ENCODE measurements around the gene NUDT5. TPM values are rescaled to one million over a fixed set of nuclear protein-coding genes. Genes with fewer than 3 reads are reported as not detected.

The NUDT5 gene
- polyA plus RNA-seq, 3 donors from 2014 or later, result 58.3 to 69.4 (median 59.6) TPM

DNA sequence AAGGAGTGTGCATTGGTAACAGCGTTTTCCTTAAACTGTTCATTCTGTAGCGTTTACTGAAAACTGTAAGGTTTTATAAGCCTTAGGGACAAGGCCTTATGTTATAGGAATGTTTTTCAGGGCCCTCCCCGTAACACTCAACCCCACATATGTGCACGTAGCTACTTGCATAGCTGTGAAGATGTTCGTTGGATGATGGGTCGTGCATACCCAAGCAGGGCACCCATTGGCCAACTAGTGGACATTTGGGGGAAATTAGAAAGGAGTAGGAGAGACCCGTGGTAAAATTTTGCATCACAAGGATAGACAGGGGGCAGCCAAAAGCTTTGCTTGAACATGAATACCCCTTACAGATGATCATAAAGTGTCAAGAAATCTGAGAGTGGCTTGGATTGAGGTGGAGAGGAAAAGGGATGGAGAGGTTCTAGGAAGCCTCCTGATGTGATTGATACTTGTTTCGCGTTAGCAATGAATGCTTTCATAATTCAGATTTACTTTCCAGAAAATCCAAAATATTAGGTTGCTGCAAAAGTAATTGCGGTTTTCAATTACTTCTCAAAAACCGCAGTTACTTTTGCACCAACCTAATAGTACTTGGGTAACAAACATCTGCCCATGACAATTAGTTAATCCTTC, 65.3 kb downstream of the NUDT5 start:
- Mint-ChIP-seq H3K9me3 (no peaks in the 10 kb centered on the region), H3K27me3 (ENCODE audit: low read depth in 3 of 3) (peaks cover 0 to 10% (median 7%) of the 10 kb centered on the region in 3 donors), H3K4me3 (peak overlapping the region; percentile 86 to 92 (median 91)), H3K4me1 (peaks cover 16 to 21% of the 10 kb centered on the region in 2 donors), H3K27ac (peak overlapping the region; percentile 16 to 91 (median 84)), H3K36me3 (peaks cover 0 to 4% (median 0%) of the 10 kb centered on the region in 3 donors)
- peak; percentile 40 to 50 (median 48) for DNase-seq

DNA sequence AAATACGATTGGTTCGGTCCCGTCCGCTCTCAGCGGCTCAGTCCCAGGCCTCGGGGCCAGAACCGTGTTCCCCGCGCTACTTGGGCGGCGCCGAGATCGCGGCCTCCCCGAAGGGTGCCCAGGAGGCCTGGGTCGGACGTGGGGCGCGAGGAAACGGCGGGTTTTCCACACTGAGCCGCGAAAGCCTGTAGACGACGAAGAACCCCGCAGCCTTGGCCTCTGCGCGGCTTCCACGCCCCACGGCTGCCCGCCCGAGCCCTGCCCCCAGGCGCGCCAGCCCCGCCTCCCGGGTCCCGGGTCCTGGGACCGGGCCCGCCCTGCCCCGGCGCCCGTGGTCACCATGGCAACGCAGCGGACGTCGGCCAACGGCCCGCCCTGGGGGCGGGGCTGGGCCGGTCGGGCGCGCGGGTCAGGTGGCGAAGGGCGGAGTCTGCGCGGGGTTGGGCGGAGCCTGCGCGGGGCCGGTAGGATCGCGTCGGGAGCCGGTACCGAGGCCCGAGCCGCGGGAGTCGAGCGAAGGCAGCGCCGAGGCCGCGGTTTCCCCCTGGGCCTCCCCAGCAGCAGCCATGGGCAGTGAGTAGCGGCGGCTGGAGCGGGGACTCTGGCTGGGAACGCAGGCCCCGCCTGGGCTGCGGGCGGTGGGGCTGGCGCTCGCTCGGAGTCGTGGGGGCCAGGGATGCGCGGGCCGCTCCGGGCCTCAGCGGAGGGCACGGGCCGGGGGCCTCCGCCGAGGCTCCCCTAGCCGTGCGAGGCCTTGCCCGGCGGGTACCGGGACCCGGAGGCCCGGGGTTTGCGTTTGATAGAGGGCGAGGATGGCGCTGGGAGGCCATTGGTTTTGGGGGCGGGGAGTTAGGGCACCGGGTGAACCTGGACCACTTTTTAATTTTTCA, 66.2 kb downstream of the NUDT5 start, which contains the start of gene SEC61A2:
SEC61A2 (plus strand) TSS at position 456 of the 890 bp plus-strand sequence; CDS start at position 567, 111 bp downstream.
- H3K4me1 Mint-ChIP-seq, result peaks cover 16 to 21% of the 10 kb centered on the region in 2 donors
- H3K36me3 Mint-ChIP-seq, result peaks cover 0 to 4% (median 0%) of the 10 kb centered on the region in 3 donors
- DNase-seq, result peak; percentile 97 to 98 (median 98)
- H3K27ac Mint-ChIP-seq, result peak within 1 kb of the TSS; percentile 53 to 94 (median 84)
- H3K27me3 Mint-ChIP-seq (ENCODE audit: low read depth in 3 of 3), result peaks cover 0 to 10% (median 7%) of the 10 kb centered on the region in 3 donors
- no peaks in the 10 kb centered on the region for H3K9me3 Mint-ChIP-seq
- H3K4me3 Mint-ChIP-seq, result peak within 1 kb of the TSS; percentile 86 to 92 (median 91)

DNA sequence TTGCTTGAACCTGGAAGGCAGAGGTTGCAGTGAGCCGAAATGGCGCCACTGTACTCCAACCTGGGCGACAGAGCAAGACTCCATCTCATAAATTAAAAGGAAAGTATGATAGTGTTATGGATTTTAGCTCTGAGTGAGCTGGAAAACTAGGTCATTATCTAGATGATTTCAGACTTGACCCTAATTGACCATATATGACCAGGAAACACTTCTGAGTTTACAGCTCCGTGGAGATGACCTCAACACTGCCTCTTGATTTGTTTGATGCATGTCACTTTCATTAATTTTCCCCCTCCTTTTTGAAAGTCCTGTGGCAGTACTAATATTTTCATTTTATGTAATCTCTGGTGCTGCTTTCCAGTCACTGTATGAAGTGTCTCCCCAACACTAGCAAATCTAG, 74.0 kb downstream of the NUDT5 start:
- Mint-ChIP-seq H3K4me3 (no peak overlapping the region), H3K9me3 (no peaks in the 10 kb centered on the region), H3K36me3 (peaks cover 13 to 22% (median 14%) of the 10 kb centered on the region in 3 donors), H3K4me1 (peaks cover 0 to 2% of the 10 kb centered on the region in 2 donors), H3K27ac (no peak overlapping the region), H3K27me3 (ENCODE audit: low read depth in 3 of 3) (peaks cover 0 to 3% (median 0%) of the 10 kb centered on the region in 3 donors)
- no peak for DNase-seq

Other genes starting within 250 kb of the NUDT5 start
- 10 to 100 TPM in 2 of 3 donors, 1 to 10 TPM in 1; 3.1 to 19.8 (median 12.9) TPM for gene UPF2, start 153.1 kb downstream of the NUDT5 start, polyA plus RNA-seq
- 1 to 10 TPM; 5.0 to 9.1 (median 7.8) TPM for gene DHTKD1, start 126.9 kb downstream of the NUDT5 start, polyA plus RNA-seq
- gene SEC61A2, start 66.2 kb downstream of the NUDT5 start, polyA plus RNA-seq, result 1 to 10 TPM; 1.8 to 6.8 (median 2.7) TPM
- 100 to 1,000 TPM in 2 of 3 donors, 10 to 100 TPM in 1; 79.8 to 149 (median 103) TPM for gene CDC123, start 297 bp upstream of the NUDT5 start, polyA plus RNA-seq
- gene CAMK1D, start 153.7 kb upstream of the NUDT5 start, polyA plus RNA-seq, result 10 to 100 TPM in 1 of 3 donors, 1 to 10 TPM in 2; 5.3 to 19.3 (median 7.7) TPM

Data from immature natural killer cell (primary cell).